ENCODE data around the gene PREB.

PREB gene

DNA sequence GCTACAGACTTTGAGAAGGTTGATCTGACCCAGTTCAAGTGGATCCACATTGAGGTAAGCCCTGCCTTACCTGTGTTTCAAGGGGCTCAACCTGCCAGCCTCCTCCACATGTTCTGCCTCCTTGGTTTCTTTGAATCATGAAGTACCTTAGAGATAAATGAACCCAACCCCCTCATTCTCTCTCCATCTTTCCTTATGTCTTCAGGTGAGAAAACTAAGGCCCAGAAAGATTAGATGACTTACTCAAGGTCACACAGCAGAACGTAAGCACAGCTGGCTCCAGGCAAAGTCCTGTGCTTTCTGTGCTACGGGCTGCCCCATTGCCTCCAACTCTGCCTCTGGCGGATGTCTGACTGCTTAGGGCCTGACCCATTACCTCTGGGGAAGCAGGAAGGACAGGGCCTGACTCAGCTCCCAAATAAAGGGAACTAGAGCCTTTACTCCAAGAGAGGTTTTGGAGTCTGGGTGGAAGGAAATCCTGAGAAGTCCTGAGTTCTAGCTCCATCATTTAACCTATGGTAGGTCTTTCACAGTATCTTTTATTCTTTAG, 37.6 kb downstream of the PREB start:
- DNase-seq (ENCODE audit: low read depth in 2 of 2), result no peak

GRCh38 chr2:27095745-27096651, 38.4 kb downstream of the PREB start:
- DNase-seq (ENCODE audit: low read depth in 2 of 2), result no peak

DNA sequence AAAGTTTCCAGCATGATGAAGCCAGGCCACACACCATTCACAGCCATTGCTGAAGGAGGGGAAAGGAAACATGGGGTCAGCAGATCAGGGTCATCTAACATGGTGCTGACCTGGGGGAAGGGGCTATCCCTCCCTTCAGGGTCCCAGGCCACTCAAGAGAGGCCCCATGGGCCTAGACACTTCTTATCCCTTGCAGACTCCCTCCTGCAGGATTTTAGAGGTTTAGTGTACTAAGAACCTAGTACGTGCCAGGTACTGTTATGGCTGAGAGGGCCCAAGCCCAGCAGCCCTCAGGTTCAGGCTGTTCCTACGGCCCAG, 39.0 kb downstream of the PREB start:
- no peak for DNase-seq (ENCODE audit: low read depth in 2 of 2)

GRCh38 chr2:27094353-27094984, 40.0 kb downstream of the PREB start:
- no peak for DNase-seq (ENCODE audit: low read depth in 2 of 2)

DNA sequence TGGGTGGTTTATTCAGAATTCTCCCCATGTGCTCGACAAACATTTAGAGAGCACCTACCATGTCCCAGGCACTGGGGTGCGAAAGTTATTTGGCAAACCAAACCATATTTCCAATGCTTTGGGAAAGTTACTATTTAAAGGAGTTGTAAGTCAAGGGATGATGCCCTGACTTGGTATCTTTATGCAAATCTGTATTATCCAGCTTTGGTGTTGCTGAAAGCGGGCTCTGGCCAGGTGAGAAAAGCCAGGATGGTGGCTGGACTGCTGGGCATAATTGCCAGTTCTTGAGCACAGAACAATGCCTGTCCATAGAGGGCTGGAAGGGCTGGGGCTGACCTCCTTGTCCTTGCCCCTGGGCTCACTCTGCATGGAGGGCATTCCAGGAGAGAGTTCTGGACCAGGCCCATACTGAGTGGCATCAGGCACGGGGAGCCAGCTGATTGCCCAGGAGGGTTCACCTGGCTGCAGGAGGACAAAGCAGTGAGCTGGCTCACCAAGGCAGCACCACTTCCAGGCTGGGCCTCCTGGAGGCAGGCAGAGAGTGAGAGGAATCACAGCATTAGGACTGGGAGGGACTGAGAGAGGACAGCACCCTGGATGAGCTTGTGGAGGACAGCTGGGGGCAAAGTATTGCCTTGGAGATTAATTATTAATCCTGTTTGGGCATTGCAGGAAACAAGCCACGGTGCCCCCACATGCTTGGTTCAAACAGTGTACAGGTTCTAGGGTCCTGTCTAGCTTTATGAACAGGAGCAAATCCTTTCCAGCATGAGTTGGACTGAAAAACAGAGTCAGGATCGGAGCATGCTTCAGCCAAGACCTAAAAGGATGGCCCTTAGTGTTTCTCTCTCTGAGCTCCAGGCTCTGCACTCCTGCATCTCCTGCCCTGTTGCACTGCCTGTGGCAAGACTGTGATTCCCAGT, 40.7 kb downstream of the PREB start:
- no peak for DNase-seq (ENCODE audit: low read depth in 2 of 2)

- DNase-seq (ENCODE audit: low read depth in 2 of 2), result no peak
These were observed 41.6 kb downstream of the PREB start for GRCh38 chr2:27092696-27093429.

GRCh38 chr2:27091746-27092695, 42.4 kb downstream of the PREB start:
- no peak for DNase-seq (ENCODE audit: low read depth in 2 of 2)

- DNase-seq (ENCODE audit: low read depth in 2 of 2), result no peak
These were observed 45.1 kb downstream of the PREB start for GRCh38 chr2:27089111-27089954.

DNA sequence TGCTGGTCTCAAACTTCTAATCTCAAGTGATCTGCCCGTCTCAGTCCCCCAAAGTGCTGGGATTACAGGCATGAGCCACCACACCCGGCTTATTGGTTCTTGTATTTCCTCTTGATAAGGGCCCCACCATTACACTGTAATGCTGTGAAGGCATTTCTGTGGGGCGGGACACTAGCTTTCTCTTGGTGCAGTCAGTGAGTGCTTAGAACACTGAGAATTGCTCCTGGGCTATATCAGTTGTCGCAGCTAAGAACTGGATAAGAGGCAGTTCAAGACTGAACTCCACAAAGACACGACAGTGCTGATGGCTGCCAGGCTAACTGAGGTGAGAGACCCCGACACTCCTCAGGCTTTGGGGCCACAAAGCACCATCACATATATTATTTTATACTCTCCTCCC, 45.8 kb downstream of the PREB start:
- DNase-seq (ENCODE audit: low read depth in 2 of 2), result no peak

DNA sequence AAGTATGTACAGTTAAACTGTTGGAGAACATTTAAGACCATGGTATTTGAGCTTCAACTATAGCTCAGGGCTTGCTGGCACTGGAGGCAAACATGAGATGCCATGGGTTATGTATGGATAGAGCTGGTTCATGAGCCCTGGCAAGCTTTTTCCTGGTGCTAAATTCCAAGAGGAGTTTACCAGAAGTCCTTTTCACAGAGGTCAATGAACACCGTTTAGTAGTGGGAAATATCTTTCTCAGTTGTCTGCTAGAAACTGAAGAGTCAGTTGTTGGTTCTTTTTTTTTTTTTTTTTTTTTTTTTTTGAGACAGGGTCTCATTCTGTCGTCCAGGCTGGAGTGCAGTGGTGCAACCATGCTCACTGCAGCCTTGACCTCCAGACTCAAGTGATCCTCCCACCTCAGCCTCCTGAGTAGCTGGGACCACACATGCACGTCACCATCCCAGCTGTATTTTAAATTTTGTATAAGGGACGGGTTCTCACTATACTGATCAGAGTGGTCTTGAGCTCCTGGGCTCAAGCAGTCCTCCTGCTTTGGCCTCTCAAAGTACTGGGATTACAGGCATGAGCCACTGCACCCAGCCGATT, 46.5 kb downstream of the PREB start:
- DNase-seq (ENCODE audit: low read depth in 2 of 2), result no peak

GRCh38 chr2:27086724-27087593, 47.5 kb downstream of the PREB start, which contains the start of gene KHK:
TSS of gene KHK (plus strand) at chr2:27086772. CDS start at chr2:27087260, 488 bp downstream.
- no peak for DNase-seq (ENCODE audit: low read depth in 2 of 2)

DNA sequence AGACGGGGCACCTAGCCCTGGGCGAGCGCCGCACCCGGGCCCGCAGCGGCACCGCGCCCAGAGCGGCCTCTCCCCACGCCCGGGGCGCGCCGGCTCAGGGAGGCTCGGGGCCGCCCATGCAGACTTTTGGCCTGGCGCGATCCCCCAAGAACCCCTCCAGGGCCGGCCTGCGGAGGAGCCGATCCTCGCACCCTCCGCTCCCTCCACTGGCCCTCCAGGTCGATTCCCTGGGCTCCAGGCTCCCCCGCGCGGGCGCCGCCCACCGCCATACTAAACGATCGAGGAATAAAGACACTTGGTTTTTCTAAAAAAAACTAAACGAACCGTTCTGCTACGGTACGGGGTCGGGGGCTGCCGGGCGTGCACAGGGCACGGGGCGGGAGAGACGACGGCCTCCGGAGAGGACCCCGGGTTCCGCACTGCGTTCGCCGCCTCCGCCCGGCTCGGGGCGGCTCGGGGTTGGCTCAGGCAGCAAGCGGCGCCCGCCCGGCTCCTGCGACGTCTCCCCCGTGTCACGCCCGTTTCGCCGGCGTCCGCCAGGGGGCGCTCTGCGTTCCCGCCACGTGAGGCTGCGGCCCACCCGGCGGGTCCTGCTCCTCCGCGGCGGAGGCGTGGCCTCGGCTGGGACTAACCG, 48.2 kb downstream of the PREB start:
- peak; percentile 90 to 96 for DNase-seq (ENCODE audit: low read depth in 2 of 2)

DNA sequence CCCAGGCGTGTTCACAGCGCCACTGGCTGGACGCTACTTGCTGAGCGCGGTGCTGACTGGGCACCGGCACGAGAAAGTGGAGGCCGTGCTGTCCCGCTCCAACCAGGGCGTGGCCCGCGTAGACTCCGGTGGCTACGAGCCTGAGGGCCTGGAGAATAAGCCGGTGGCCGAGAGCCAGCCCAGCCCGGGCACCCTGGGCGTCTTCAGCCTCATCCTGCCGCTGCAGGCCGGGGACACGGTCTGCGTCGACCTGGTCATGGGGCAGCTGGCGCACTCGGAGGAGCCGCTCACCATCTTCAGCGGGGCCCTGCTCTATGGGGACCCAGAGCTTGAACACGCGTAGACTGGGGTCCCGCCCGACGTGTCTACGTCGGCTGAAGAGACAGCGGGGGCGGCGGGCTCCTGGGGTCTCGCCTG, 48.8 kb downstream of the PREB start:
- DNase-seq (ENCODE audit: low read depth in 2 of 2), result peak in 1 of 2 donors; percentile 34

- DNase-seq (ENCODE audit: low read depth in 2 of 2), result no peak
These were observed 49.3 kb downstream of the PREB start for GRCh38 chr2:27085062-27085672.

GRCh38 chr2:27084297-27085061, 50.0 kb downstream of the PREB start:
- DNase-seq (ENCODE audit: low read depth in 2 of 2), result no peak

Measured in stimulated activated CD8-positive, alpha-beta memory T cell treated with anti-CD3 and anti-CD28 coated beads, Interleukin-7, amount 100 ng/mL, for 4 hours (primary cell).